Urinary bladder (tissue), 2 donors: Measurements from ENCODE around the gene LTBR. TPM values are rescaled to one million over a fixed set of nuclear protein-coding genes. Genes with fewer than 3 reads are reported as not detected.

ENCODE experiments used
- polyA plus RNA-seq: library from polyadenylated mRNA; stranded (reverse); fragments of 200-250 nt; gene quantifications from one replicate; pipeline ENCODE4 v1.2.3, GENCODE V29; 2013
- small RNA-seq: library from RNA; depleted of rRNA; stranded (forward); fragments of <200 nt; gene quantifications from one replicate; pipeline ENCODE3, GENCODE V24; 2014
- total RNA-seq: library from RNA; depleted of rRNA; stranded (reverse); fragments of >200 nt; gene quantifications from one replicate; pipeline ENCODE4 v1.2.3, GENCODE V29; 2014
- donor health status: healthy.

LTBR gene
- total and polyA plus RNA-seq, 2 donors, result 29.6 to 126 TPM

Small RNA genes within 50 kb of the gene (small RNA-seq; reads per million reads assigned to genes)
- not detected for gene RN7SL391P

Other genes with a start within 250 kb of the LTBR start
- 215 TPM for gene CD9, start 183.8 kb upstream of the LTBR start, total RNA-seq
- gene CD9, start 183.8 kb upstream of the LTBR start, polyA plus RNA-seq, result 554 TPM
- gene PLEKHG6, start 73.5 kb upstream of the LTBR start, total RNA-seq, result 6.2 TPM
- 9.6 TPM for gene PLEKHG6, start 73.5 kb upstream of the LTBR start, polyA plus RNA-seq
- gene TNFRSF1A, start 42.1 kb upstream of the LTBR start, total RNA-seq, result 56.1 TPM
- 223 TPM for gene TNFRSF1A, start 42.1 kb upstream of the LTBR start, polyA plus RNA-seq
- gene SCNN1A, start 8.6 kb upstream of the LTBR start, total RNA-seq, result 5.7 TPM
- 10.4 TPM for gene SCNN1A, start 8.6 kb upstream of the LTBR start, polyA plus RNA-seq
- gene CD27, start 60.8 kb downstream of the LTBR start, total RNA-seq, result 0.26 TPM
- gene CD27, start 60.8 kb downstream of the LTBR start, polyA plus RNA-seq, result 1.7 TPM
- gene TAPBPL, start 67.9 kb downstream of the LTBR start, total RNA-seq, result 11.1 TPM
- 21.8 TPM for gene TAPBPL, start 67.9 kb downstream of the LTBR start, polyA plus RNA-seq
- gene VAMP1, start 86.5 kb downstream of the LTBR start, total RNA-seq, result 11.5 TPM
- gene VAMP1, start 86.5 kb downstream of the LTBR start, polyA plus RNA-seq, result 16.7 TPM
- gene MRPL51, start 109.1 kb downstream of the LTBR start, total RNA-seq, result 77.0 TPM
- gene MRPL51, start 109.1 kb downstream of the LTBR start, polyA plus RNA-seq, result 85.6 TPM
- 30.2 TPM for gene NCAPD2, start 109.9 kb downstream of the LTBR start, total RNA-seq
- gene NCAPD2, start 109.9 kb downstream of the LTBR start, polyA plus RNA-seq, result 19.0 TPM
- gene GAPDH, start 150.4 kb downstream of the LTBR start, total RNA-seq, result 1,141 TPM
- gene GAPDH, start 150.4 kb downstream of the LTBR start, polyA plus RNA-seq, result 3,231 TPM
- 9.7 TPM for gene IFFO1, start 171.9 kb downstream of the LTBR start, total RNA-seq
- gene IFFO1, start 171.9 kb downstream of the LTBR start, polyA plus RNA-seq, result 31.4 TPM
- 9.0 TPM for gene NOP2, start 184.1 kb downstream of the LTBR start, total RNA-seq
- 18.7 TPM for gene NOP2, start 184.1 kb downstream of the LTBR start, polyA plus RNA-seq
- gene CHD4, start 223.2 kb downstream of the LTBR start, total RNA-seq, result 142 TPM
- 135 TPM for gene CHD4, start 223.2 kb downstream of the LTBR start, polyA plus RNA-seq